HepG2 (cell line): Measurements from ENCODE around the gene NDST1.

Source experiments
- CREB1 ChIP-seq, 2 experiments: fragments of 450-650 bp in 1 of 2; IDR thresholded peaks; 2 replicates each; pipeline ENCODE4 v1.6.1; 2016 to 2017; ENCODE audit warnings: control low read depth in 1 of 2, mild to moderate bottlenecking in 1 of 2, missing compliant biosample characterization in 1 of 2, missing genetic modification characterization in 1 of 2
- CTCF ChIP-seq: sonication (generic); formaldehyde crosslinking; IDR thresholded peaks from 2 replicates; pipeline ENCODE4 v1.5.0; 2020; ENCODE audit warnings: mild to moderate bottlenecking, missing genetic modification reagents, moderate library complexity
- RARA ChIP-seq: IDR thresholded peaks from 2 replicates; pipeline ENCODE4 v1.6.1; 2016; ENCODE audit warnings: missing genetic modification reagents, missing compliant biosample characterization
- TEAD2 ChIP-seq: sonication (generic); formaldehyde crosslinking; IDR thresholded peaks from 2 replicates; pipeline ENCODE4 v1.9.0; 2021; ENCODE audit warnings: missing genetic modification reagents
- UBTF ChIP-seq: sonication (generic); formaldehyde crosslinking; IDR thresholded peaks from 2 replicates; pipeline ENCODE4 v1.4.0; 2020; ENCODE audit warnings: mild to moderate bottlenecking, missing genetic modification reagents
- ZKSCAN8 ChIP-seq: IDR thresholded peaks from 2 replicates; pipeline ENCODE4 v1.6.1; 2016; ENCODE audit warnings: borderline replicate concordance, missing genetic modification reagents, missing compliant biosample characterization
- ZNF562 ChIP-seq: sonication (generic); formaldehyde crosslinking; IDR thresholded peaks from 2 replicates; pipeline ENCODE4 v1.8.0; 2022; ENCODE audit warnings: missing genetic modification reagents, borderline replicate concordance
- ZNF672 ChIP-seq: sonication (generic); formaldehyde crosslinking; IDR thresholded peaks from 2 replicates; pipeline ENCODE4 v1.8.1; 2022; ENCODE audit warnings: missing genetic modification reagents

- TF ChIP-seq CTCF (no peak), UBTF (CRISPR knock-in tag) (no peak), RARA (CRISPR knock-in tag) (no peak), ZNF672 (CRISPR knock-in tag) (no peak), ZKSCAN8 (CRISPR knock-in tag) (no peak), CREB1 (IDR thresholded peaks at IDR 0.05) (no peak), CREB1 (CRISPR knock-in tag; IDR thresholded peaks at IDR 0.05) (no peak), TEAD2 (CRISPR knock-in tag) (no peak), ZNF562 (no peak)
Measured at GRCh38 chr5:150561571-150562275, 53.8 kb downstream of the NDST1 start.
